ENCODE measurements around the gene ALDH1L1.

DNA sequence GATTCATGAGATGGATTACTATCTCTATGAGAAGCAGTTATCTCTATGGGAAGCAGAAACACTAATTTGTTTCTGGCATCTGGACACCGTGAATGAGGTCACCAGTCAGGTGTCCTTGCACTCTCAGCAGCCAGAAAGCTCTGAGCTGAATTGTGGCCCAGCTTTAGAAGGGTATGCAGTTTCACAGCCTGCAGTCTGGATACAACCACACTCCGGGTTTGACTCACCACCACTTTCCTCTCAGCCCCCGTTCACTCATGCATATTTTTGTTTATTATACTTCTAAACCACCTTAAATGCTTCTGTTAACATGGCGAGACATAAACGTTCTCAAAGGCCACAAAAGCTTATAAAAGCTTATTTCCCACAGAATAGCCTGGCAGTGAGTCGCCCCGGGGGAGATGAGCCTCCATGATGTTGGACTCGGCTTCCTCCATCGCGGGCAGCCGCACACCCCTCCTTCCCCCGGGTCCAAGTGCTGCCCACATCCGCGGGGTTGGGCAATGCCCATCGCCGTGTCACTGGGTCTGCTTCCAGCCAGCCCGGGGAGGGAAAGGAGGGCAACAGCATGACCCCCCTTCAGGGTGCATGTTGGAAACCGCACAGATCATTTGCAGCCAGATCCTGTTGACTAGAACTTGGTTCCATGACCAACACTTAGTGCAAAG lies 79.6 kb downstream of the ALDH1L1 start:
- TF ChIP-seq EZH2 (IDR thresholded peaks at IDR 0.05; ENCODE audit: borderline replicate concordance, low read length) = no peak
- TF ChIP-seq, protein P1, sequence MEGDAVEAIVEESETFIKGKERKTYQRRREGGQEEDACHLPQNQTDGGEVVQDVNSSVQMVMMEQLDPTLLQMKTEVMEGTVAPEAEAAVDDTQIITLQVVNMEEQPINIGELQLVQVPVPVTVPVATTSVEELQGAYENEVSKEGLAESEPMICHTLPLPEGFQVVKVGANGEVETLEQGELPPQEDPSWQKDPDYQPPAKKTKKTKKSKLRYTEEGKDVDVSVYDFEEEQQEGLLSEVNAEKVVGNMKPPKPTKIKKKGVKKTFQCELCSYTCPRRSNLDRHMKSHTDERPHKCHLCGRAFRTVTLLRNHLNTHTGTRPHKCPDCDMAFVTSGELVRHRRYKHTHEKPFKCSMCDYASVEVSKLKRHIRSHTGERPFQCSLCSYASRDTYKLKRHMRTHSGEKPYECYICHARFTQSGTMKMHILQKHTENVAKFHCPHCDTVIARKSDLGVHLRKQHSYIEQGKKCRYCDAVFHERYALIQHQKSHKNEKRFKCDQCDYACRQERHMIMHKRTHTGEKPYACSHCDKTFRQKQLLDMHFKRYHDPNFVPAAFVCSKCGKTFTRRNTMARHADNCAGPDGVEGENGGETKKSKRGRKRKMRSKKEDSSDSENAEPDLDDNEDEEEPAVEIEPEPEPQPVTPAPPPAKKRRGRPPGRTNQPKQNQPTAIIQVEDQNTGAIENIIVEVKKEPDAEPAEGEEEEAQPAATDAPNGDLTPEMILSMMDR (conservative IDR thresholded peaks at IDR 0.05 in 1 of 2, IDR thresholded peaks at IDR 0.05 in 1 of 2; ENCODE audit: extremely low read depth in 1 of 2, insufficient read depth in 1 of 2, low read depth in 1 of 2, low read length in 2 of 2) = no peak
